ENCODE results near the gene CATSPERB. TPM values are rescaled to one million over a fixed set of nuclear protein-coding genes. Genes with fewer than 3 reads are reported as not detected.

Gene CATSPERB
- total and polyA plus RNA-seq, 10 of the 15 experiments (the other 5 are each of a cell fraction or from before 2014, with no cell fraction given) = not detected

- Histone ChIP-seq H3K27me3 (replicated peaks in 1 of 2; ENCODE audit: control insufficient read depth in 2 of 2, insufficient read depth in 2 of 2, low read length in 1 of 2) (no peaks in the 10 kb centered on the region), H3K79me2 (ENCODE audit: control insufficient read depth, insufficient read depth, low read length) (no peaks in the 10 kb centered on the region), H3K36me3 (ENCODE audit: control insufficient read depth in 2 of 2, insufficient read depth in 2 of 2, low read length in 1 of 2) (no peaks in the 10 kb centered on the region), H3K4me1 (ENCODE audit: control insufficient read depth, insufficient read depth, low read length) (no peaks in the 10 kb centered on the region), H3K4me2 (ENCODE audit: control insufficient read depth, insufficient read depth) (no peak overlapping the region), H3K9me3 (replicated peaks; ENCODE audit: control insufficient read depth, insufficient read depth, low read length) (no peaks in the 10 kb centered on the region; the same call in 2 of the 3 replicates), H4K20me1 (ENCODE audit: control insufficient read depth, insufficient read depth) (no peaks in the 10 kb centered on the region), H2AFZ (ENCODE audit: control insufficient read depth, low read depth, low read length) (no peak overlapping the region), H3K9ac (ENCODE audit: control insufficient read depth, insufficient read depth, low read length) (no peak overlapping the region), H3K27ac (ENCODE audit: control insufficient read depth, insufficient read depth) (no peak overlapping the region), H3K4me3 (no peak overlapping the region)
- DNase-seq (ENCODE audit: low read depth, low spot score) (no peak), ATAC-seq (no peak), FAIRE-seq (no peak)
- RAD21 ChIA-PET (ENCODE audit: unreplicated experiment) = no interaction called here
- CTCF ChIA-PET = no interaction called here
- intact Hi-C loops (cut with micrococcal nuclease; ENCODE audit: unreplicated experiment) (no loop called here), in situ Hi-C loops (cut with MboI) (no loop called here)
- SMC1A ChIA-PET (ENCODE audit: uncharacterized antibody, unreplicated experiment) = no interaction called here
- 0% methylated on average over 1 of the region's 1 CpG for WGBS (ENCODE audit: insufficient coverage, insufficient replicate concordance, low lambda C conversion rate, missing lambda C conversion rate)
- POLR2A ChIA-PET = no interaction called here
- no TSS peak for BruUV-seq (replicated peaks)
- TF ChIP-seq E2F8 (IDR thresholded peaks at IDR 0.05; ENCODE audit: low read depth, partially characterized antibody) (no peak), CEBPB (IDR thresholded peaks at IDR 0.05; ENCODE audit: borderline replicate concordance in 1 of 2, low read depth in 2 of 2, low read length in 2 of 2) (no peak), ZNF592 (IDR thresholded peaks at IDR 0.05) (no peak), ZNF384 (IDR thresholded peaks at IDR 0.05; ENCODE audit: borderline replicate concordance, low read depth, low read length) (no peak), ZNF687 (IDR thresholded peaks at IDR 0.05) (no peak), ATF2 (IDR thresholded peaks at IDR 0.05; ENCODE audit: low read length) (no peak), RFX5 (IDR thresholded peaks at IDR 0.05; ENCODE audit: low read depth, low read length) (no peak), RELA (IDR thresholded peaks at IDR 0.05; ENCODE audit: borderline replicate concordance, partially characterized antibody) (no peak), CHD1 (IDR thresholded peaks at IDR 0.05; ENCODE audit: low read depth, low read length) (no peak)
Measured at GRCh38 chr14:91685600-91685999, 46.3 kb downstream of the CATSPERB start.

Measured in GM12878 (cell line).